Hepatocyte (in vitro differentiated cells): ENCODE results near the gene LRRIQ1.

Source experiments
- CTCF ChIP-seq: fragments of 200-600 bp; sonication (generic); IDR thresholded peaks from 2 replicates; pipeline ENCODE4 v1.5.1; 2016; ENCODE audit warnings: antibody characterized with exemption, mild to moderate bottlenecking; ENCODE audit not compliant: poor library complexity
- EZH2 ChIP-seq: fragments of 200-600 bp; sonication (generic); IDR thresholded peaks from 2 replicates; pipeline ENCODE4 v1.6.1; 2016; ENCODE audit warnings: antibody characterized with exemption, mild to moderate bottlenecking, borderline replicate concordance
- EZH2phosphoT487 ChIP-seq: fragments of 200-600 bp; sonication (generic); IDR thresholded peaks from one replicate; pipeline ENCODE4 v1.6.1; 2018; ENCODE audit warnings: antibody characterized with exemption, mild to moderate bottlenecking, low read depth, moderate library complexity; ENCODE audit not compliant: unreplicated experiment, severe bottlenecking

- TF ChIP-seq CTCF (no peak), EZH2 (no peak), EZH2phosphoT487 (no peak)
These were observed 18.1 kb upstream of the LRRIQ1 start for GRCh38 chr12:85018098-85018497.
